Transverse colon (tissue), 4 donors: ENCODE results near the gene MRPL52.

Source experiments
- CTCF ChIP-seq, 5 experiments: fragments of 200-600 bp in 3 of 5; fragments of 450-650 bp in 2 of 5; sonication (generic) in 3 of 5; IDR thresholded peaks; 1 replicate in 2 of 5; 2 replicates in 3 of 5; pipeline ENCODE4 v1.5.1; 2016 to 2017; ENCODE audit warnings: antibody characterized with exemption in 5 of 5, inconsistent platforms in 3 of 5, mild to moderate bottlenecking in 2 of 5, moderate library complexity in 1 of 5
- EP300 ChIP-seq: sonication (generic); formaldehyde crosslinking; IDR thresholded peaks from one replicate; pipeline ENCODE4 v1.6.1; 2017; ENCODE audit warnings: antibody characterized with exemption, low read depth
- POLR2A ChIP-seq: fragments of 450-650 bp; IDR thresholded peaks from one replicate; pipeline ENCODE4 v1.6.1; 2016; ENCODE audit warnings: antibody characterized with exemption, mild to moderate bottlenecking, moderate library complexity
- POLR2AphosphoS5 ChIP-seq, 3 donors: sonication (generic); formaldehyde crosslinking; IDR thresholded peaks; one replicate each; pipeline ENCODE4 v1.6.1; 2016; ENCODE audit warnings: antibody characterized with exemption in 3 of 3

GRCh38 chr14:22821193-22822015 lies 8.3 kb upstream of the MRPL52 start:
- no peak for TF ChIP-seq CTCF (IDR thresholded peaks at IDR 0.05)
- TF ChIP-seq POLR2AphosphoS5 (IDR thresholded peaks at IDR 0.05), result no peak
- TF ChIP-seq EP300, result no peak
- no peak for TF ChIP-seq POLR2A
